DMS53 treated with DMSO at 0.1 percent for 48 hours (cell line): ENCODE results near the gene BIRC6.
"Not testable (repeated sequence)": the region's sequence is repeated elsewhere in the genome, so short reads cannot be mapped to it uniquely, and the experiment has no call there.

Source experiments
- DNase-seq: peaks from one replicate; lab custom pipeline; 2025; ENCODE audit not compliant: unreplicated experiment; lab: John Stamatoyannopoulos, UW

The BIRC6 gene

DNA sequence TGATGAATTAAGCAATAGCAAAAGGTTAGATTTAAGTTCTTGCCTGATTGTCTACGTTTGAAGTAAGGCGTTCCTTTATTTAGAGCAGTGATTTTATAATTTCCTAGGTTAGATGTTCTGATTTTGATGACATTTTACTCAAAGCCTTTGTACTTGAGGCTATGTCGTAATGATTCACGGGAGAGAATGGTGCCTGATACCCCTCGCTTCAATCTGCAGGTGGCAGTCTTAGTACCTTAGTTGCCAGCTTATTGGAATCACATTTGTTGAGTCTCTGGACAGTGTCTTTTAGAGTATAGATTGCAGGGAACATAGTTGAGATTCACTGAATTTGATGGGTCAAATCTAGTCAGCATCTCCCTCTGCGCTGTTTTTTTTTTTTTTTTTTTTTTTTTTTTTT, 89.5 kb downstream of the BIRC6 start:
- DNase-seq, result no peak

DNA sequence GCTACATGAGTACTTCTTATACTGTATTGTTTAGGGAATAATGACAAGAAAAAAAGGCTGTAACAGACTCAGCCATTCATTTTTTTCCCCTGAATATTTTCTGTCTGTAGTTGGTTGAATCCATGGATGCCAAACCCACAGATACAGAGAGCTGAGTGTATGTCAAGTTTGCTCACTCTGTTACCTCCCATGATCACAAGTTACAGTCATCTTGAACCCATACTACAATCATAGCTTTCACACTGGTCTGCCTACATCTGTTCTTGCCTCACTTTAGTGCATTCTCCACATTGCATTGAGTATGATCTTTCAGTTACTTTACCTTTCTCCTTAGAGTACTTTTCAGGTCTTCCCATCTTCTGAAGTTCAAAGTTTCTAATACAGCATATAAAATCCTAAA, 94.0 kb downstream of the BIRC6 start:
- DNase-seq, result no peak

DNA sequence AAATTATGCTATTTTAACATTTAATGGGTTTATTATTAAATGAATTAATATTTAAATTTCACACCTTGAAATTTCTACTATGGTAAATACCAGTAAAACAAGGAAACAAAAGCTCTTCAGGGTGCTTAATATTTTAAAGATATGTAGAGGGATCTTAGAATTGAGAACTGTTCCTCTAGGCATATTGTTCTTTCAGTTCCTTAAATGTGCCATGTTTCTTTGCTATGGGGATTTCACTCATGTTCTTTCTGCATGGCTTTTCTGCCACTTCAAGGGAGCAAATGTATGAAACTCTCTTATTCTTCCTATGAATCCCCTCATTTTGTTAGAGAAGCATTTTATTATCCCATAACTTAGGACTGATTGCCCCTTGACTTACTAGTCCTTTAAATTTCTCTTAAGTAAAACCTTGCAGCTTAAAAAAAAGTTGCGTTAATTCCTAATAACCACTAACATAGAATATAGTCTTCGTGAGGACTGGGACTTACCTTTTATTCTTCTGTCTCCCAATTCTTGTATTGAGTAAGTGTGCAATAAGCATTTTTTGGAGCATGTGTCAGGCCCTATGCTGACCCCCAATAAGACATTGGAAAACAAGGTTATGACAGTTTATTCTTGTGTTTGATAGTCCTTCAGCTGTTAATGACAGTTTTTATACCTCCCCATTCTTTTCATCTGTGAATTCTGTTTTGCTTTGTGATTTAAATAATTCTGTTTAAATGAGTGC, 95.7 kb downstream of the BIRC6 start:
- no peak for DNase-seq

DNA sequence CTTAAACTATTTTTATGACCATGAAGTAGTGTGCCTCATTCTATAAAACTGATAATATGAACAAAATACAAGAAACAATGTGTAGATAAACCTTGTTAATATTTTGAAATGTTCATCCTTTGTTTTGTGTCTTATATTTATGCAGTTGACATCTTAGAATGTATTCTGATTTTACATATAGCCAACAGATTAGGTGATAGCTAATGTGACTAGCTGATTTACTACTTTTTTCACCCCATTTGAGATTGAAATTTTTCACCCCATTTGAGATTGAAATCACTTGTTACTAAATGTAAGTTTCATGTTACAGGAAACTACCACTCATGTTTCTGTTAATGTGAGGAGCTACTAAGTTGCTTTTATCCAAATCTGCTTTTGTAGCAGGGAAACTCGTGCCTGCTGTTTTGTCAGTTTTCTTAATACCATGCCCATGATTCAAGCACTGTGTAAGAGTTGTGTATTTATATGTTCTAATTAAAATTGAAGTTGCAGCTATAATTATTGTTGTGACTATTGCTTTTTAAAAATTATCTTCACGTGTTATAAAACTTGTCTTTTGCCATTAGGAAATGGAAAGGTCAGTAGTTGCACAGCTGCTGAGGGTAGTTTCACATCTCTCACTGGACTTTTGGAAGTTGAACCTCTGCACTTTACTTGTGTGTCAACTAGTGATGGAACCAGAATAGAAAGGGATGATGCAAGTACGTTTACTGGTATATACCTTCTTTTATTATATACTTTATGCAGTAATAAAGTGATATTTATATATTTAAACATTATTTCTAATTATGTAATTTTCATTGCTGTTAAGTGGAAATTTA, 96.6 kb downstream of the BIRC6 start:
- no peak for DNase-seq

DNA sequence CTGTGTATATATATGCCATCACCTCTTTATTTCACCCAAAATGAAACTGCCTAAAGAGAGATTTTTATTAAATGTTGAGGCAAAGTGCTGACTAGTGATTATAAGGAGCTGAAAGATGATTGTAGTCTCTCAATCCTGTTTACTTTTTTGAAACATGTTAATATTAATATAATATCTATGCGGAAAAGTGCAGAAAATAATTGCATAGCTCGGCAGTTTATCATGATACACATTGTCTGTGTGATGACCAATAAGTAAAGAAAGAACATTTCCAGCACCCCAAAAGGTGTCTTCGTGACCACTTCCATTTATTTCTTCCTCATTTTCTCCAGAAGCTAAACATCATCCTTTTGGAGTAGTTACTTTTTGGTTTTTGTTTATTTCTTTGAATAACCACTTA, 99.0 kb downstream of the BIRC6 start:
- no peak for DNase-seq

- DNase-seq, result no peak
Observed at GRCh38 chr2:32456808-32457207, 100.0 kb downstream of the BIRC6 start.

DNA sequence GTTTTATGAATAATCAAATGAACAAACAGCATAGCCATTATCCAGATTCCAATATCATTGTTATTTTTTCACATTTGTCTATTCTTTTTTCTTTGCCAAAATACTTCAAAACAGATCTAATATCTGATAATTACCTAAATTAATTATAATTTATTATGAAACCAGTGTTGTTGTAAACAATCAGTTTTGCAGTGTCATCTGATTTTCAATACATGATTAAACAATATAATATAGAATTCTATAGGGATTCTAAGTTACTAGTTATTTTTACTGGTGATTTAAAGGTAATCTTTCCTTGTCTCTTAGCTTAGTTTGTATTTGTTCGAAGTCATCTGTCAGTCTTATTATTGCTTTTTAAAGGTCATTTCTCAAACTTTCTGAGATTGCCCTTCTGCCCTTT, 101.0 kb downstream of the BIRC6 start:
- DNase-seq, result no peak

- DNase-seq, result not testable (repeated sequence)
Observed at GRCh38 chr2:32460861-32461260, 104.0 kb downstream of the BIRC6 start.

DNA sequence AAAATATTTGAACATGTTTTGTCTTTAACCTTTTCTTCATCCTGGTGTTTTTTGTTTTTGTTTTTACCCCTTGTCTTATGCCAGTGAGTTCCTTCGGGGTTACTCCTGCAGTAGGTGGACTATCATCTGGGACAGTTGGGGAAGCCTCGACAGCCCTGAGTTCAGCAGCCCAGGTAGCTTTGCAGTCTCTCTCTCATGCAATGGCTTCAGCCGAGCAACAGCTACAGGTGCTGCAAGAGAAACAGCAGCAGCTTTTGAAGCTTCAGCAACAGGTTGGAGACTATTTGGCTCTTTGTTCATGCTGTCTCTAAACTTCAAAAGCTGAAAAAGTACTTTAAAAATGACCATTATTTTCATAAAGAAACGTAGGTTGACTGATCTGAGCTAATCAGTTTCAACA, 106.3 kb downstream of the BIRC6 start:
- DNase-seq, result no peak

- DNase-seq, result no peak
Observed at GRCh38 chr2:32464431-32464830, 107.6 kb downstream of the BIRC6 start.

- no peak for DNase-seq
Observed at GRCh38 chr2:32472605-32473004, 115.8 kb downstream of the BIRC6 start.

- no peak for DNase-seq
Observed at GRCh38 chr2:32474381-32474780, 117.6 kb downstream of the BIRC6 start.

- DNase-seq, result no peak
Observed at GRCh38 chr2:32478889-32479620, 122.2 kb downstream of the BIRC6 start.

DNA sequence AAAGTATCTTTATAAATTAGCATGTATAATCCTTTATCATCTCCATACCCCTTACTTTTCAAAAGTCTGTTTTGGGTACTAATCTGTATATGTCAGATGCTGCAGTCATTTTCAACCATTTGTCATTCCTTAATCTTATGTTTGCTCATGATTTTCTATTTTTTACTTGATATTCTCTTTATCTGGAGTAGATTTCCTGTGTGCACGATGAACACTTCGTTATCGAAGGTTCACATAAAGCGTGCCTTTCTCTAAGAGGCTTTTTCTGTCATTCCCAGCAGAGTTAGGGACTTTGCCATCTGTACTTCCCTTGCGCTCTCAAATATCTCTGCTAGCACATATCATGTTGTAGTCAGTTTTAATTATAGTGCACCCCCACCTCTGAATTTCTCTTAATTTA, 123.2 kb downstream of the BIRC6 start:
- DNase-seq, result no peak

- no peak for DNase-seq
Observed at GRCh38 chr2:32482471-32482870, 125.6 kb downstream of the BIRC6 start.

DNA sequence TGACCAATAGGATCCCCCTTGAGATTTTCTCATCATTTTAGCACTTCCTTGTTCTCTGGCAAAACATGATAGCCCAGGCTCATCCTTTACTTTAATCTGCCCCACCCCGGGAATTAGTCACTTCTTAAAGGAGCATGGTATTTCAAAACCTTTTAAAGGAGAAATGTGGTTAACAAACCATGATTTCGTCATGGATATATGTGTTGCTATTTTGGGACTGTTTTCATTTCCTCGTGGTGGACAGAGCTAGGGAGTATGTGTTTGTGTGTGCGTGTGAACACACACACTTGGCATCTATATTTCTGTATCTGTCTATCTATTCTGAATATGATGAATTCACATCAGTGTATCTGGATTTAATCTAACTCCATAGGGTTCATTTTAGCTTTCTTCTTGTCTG, 128.1 kb downstream of the BIRC6 start:
- DNase-seq, result no peak

- no peak for DNase-seq
Observed at GRCh38 chr2:32485399-32485798, 128.6 kb downstream of the BIRC6 start.

DNA sequence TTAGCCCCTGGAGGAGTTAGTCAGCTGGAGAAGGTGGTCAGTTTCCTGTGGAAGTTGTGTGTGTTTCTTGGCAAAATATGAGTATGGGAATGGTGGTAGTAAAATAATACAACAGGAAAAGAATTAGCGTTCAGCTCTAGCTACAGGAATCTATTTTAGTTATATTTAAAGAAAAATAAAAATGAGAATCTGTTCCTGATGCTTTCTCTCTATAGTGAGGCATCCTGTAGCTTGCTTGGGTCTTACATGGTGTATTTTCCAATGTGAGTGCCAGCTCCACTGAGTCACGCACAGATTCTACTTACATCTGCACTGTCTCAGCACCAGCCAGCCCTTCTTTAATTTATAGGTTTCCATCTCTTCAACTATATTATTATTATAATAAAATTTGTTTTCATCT, 132.2 kb downstream of the BIRC6 start:
- no peak for DNase-seq

GRCh38 chr2:32491346-32491745, 134.5 kb downstream of the BIRC6 start:
- no peak for DNase-seq

DNA sequence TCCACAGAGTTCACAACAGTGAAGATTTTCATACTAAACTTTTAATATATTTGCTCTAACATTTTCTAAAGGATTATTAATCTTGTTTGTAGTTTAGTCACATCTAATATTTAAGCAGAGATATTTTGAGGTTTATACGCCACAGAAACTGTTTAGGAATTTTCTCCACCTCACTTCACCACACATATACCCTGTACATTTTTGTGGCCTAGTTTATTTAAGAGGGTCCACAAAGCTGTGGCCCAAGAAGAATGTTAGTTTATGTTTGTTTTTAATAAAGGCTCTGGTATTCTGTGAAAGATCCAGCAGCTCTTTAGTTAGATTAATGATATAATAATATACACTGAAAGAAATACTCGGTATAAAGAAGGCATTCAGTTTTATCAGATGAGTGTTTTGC, 138.3 kb downstream of the BIRC6 start:
- DNase-seq, result no peak

DNA sequence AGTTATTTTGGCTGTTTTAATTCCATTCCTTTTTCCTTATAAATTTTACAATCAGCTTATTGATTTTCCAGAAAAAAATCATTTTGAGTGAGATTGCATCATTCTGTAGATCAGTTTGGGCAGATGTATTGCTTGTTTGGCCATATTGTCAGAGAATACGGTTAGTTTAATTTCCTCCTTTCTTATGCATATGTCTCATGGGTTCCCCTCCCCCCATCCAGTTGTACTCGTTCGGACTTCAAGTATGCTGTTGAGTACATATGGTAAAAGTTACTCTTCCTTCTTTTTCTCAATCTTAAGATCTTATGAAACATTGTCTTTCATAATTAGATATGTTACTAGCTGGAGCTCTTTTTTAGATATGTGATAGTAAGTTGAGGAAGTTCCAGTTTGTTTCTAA, 139.8 kb downstream of the BIRC6 start:
- DNase-seq, result no peak

DNA sequence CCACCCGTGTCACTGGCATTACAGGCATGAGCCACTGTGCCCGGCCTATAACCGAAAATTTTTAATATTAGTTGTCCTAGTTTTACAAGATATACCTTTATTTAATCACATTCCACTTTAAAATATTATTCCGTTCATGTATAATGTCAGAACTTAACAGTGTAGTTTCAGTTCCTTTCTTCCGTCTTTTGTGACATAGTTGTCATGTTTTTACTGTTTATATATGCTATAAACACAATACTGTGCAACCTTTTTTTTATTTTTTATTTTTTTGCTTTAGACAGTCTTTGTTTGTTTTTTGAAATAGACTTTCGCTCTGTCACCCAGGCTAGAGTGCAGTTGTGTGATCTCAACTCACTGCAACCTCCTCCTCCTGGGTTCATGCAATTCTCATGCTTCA, 141.5 kb downstream of the BIRC6 start:
- no peak for DNase-seq
